Activated CD8-positive, alpha-beta memory T cell treated with anti-CD3 and anti-CD28 coated beads for 24 hours (primary cell): ENCODE measurements around the gene TRIP4.

Experiments used
- DNase-seq: peaks from one replicate; pipeline ENCODE4 v3.0.0-alpha.2; 2020

Gene TRIP4

DNA sequence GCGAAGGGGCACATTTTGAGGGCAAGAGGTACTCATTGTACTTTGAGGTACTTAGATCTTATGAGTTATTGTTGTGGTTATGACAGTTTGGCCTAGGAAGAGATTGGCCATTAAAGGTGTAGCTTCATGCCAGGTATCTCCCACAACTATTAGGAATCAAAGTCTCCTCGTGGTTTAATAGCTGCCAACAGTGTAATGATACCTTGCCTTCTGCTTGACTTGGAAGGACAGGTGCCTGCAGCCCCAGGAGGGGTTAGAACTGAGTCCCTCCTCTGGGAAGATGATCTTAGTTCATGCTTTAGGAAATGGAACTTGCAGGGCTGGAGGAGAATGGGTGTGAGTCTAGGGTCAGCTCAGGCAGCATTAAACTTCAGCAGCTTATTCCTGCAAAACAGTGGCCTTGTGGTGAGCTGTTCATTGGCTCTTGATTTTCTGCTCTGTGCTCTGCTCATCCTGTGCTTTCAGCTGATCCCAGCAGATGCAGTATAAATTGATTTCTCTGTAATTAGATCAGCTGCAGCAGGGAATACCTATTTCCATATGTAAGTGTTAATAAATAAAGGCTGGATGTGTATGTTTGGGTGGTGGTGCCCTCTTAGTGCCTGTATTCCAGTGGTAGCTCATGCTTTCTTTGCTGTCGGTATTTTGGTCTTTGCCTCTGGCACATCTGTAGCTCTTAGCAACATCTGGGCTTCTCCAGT, 113.2 kb downstream of the TRIP4 start:
- no peak for DNase-seq

DNA sequence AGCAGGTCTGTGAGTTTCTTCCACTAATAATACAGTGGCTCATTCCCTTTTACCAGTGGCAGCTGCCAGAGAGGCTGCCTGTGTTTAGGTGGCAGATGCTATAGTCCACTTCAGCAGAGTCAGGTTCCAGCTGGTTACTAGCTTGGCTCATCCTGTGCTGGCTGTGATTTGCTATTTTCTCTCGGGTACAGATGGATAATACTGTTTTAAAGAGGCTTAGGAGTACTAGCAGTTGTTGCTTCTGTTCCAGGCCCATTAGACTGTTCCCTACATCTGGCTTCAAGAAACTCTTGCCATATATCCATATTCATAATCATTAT, 113.7 kb downstream of the TRIP4 start:
- DNase-seq, result no peak

DNA sequence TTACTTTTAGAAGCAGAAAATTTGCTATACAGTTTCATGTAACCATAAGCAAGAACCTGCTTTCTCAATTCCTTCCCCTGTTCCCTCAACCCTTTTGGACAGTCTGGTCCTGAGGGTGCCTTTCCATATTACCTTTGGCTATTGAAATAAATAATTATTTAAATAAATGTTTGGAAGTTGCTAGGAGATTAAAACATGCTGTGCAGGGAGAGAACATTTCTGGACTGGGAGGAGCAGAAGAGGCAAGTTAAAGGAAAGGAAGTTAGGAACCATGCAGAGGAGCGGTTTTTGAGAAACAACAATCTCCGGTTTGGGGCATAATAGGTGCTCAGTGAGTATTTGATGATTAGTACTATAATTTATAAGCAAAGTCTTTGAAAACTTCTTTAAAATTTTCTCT, 114.5 kb downstream of the TRIP4 start:
- DNase-seq, result no peak

DNA sequence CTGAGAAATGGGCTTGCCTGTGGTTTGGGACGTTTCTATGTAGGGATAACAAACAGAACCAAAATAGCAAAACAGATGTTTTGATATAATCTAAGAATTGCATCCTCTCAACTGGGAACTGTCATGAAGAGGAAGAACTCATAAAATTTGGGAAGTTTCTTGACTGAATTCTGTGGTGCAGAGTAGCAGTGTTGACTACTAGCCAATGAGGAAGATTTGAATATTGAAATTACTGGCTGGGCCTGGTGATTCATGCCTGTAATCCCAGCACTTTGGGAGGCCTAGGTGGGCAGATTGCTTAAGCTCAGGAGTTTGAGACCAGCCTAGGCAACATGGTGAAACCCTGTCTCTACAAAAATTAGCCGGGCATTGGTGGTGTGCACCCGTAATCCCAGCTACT, 114.9 kb downstream of the TRIP4 start:
- DNase-seq, result no peak

DNA sequence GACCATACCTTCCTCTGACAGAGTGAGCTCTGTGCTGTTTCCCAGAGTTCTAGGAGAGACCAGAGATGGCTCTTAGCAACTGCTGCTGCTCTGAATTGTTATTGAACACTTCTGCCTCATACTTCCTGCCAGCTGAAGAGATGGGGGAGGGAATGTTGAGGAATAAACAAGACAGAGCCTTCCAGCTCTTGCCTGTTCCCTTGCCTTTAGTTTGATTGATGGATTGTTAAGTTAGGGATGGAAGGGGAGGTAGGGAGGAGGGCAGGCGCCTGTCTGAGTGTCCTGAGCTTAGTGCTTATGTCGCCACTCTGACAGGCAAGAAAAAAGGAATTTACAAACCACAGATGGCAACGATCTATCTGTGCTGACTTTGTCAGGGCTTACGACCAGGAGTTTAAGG, 115.6 kb downstream of the TRIP4 start:
- no peak for DNase-seq

DNA sequence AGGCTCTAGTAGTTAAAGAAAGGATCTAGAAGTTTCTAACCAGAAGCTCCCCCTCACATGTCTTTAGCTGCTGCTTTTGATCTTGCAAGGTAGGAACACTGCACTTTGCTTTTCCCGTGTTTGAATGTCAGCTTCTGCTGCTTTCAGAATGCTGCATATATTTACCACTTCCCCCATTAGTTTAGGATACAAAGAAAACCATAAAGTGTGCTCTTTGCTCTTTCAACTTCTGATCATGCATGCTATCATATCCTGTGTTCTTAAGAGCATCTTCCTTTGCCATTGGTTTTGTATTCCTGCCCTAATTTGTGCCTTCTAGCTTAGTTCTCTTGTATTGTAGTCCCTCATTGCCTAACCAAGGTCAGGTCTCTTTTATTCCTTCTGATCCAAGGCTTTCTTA, 116.0 kb downstream of the TRIP4 start:
- DNase-seq, result no peak
